ENCODE measurements around the gene NOM1.

NOM1 gene

DNA sequence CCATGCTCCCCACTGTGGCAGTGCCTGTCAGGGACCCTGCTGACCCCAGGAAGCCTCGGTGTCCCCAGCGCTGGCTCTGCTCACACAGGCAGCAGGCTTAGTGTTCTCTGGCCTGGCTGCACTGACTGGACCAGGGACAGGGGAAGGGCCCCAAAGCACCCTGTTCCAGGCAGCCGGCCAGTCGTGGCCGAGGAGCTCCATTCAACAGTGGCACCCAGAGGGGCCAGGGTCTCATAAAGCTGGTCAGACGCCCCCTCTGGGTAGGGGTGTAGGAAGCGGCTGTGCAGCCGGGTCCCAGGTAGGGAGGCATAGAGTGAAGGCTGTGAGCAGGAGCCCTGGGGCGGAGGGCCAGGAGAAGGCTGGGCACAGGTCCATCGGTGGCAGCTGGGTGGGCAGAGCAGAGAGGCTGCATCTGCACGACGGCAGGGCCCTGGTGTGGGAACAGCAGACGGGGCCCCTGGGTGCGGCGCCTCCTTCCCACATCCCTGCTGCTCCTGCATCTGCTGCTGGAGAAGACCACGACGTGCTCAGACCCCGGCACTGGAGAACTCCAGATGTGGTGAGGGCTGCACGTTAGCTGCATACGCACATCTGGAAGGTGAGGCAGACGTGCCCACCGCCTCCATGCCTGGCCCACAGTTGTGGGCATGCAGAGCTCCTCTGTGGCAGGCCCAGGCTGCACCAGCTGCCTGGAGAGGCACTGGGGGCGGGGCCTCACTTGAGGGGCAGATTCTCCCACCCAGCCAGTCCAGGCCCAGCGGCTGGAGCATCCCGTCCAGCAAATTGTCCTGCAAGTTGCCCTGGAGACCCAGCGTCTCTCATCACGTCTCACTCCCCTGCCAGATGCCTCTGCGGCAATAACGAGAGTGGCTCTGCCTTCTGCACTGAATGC is 35.8 kb downstream of the NOM1 start:
- no peak for DNase-seq (ENCODE audit: low read depth)

DNA sequence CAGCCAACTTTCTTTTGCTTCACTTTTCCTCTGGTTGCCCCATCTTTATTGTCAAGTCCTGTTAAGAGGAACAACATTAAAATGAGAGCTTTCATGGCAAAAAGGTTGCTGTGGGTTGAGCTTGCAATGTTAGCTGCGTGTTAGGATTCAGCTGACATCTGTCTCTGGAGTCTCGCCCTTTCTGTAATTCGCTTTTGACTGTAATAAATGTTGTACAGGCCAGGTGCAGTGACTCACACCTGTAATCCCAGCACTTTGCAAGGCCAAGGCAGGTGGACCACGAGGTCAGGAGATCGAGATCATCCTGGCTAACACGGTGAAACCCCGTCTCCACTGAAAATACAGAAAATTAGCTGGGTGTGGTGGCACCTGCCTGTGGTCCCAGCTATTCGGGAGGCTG is 36.9 kb downstream of the NOM1 start:
- no peak for DNase-seq (ENCODE audit: low read depth)

DNA sequence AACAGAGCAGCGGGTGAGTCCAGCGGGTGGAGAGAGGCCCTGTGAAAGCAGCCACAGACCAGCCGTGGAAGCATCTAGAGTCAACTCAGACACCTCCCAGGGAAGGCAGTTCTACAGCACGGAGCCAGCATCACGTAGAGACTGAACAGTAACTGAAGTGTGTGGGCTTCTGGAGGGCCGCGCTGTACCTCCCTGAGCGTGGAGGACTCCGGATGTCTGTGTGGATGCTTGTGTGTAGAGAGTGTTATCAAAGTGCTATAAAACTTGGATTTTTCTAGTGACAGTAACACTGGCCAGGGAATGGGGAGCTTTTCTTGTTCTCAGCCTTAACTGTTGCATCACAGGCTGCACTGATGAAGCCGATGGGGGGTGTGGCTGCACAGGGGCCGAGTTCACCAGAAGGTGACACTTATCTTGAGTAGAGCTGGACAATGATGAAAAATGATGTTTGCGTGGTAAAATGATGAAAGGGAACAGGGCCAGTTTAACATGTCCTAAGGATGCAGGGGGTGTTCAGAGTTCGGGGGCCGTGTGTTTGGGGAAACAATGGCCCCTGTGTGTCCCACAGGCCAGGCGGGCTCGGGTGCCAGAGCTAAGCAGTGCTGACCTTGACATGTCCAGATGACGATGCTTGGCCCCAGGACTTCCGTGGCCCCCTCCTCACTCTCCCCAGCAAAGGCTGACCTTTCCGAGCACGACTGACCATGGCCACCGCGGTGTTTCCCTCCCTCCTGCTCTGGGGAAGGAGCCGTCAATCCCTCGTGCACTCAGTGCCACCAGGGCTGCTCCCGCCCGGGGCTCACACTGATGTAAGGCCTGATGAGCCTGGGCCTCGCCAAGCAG is 39.1 kb downstream of the NOM1 start:
- no peak for DNase-seq (ENCODE audit: low read depth)

DNA sequence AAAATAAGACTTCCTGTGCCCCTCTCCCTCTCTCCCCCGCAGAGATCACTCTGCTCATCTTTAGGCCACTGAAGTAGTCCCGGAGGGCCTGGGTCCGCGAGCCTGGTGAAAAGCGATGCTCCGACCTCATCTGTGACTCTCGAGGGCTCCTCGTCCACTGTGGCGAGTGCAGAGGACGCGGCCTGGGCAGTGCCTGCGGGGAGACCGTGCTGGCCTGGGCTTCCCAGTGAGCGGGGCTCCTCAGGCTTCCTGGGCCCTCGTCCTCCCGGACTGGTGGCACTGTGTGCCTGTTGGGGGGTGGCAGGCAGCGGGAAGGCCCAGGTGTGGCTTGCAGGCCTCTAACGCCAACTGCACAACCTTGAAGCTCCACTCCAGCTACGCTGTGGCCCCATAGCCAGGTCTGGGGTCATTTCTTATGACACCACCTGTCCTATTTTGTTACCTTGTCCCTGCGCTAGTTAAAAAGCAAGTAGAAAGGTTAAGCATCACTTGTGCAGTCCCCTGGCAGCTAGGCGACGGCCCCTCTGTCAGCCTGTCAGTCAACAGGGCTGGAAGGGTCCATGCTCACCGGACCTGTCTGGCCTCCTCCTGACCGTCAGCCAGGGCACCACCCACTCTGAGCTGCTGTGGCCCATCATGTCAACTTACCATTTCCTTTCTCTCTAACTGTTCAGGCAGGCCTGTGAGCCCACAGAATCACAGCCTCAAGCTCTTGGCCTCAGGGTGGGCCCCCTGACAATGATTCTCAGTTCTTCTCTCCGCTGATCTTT is 40.4 kb downstream of the NOM1 start:
- DNase-seq (ENCODE audit: low read depth): no peak

DNA sequence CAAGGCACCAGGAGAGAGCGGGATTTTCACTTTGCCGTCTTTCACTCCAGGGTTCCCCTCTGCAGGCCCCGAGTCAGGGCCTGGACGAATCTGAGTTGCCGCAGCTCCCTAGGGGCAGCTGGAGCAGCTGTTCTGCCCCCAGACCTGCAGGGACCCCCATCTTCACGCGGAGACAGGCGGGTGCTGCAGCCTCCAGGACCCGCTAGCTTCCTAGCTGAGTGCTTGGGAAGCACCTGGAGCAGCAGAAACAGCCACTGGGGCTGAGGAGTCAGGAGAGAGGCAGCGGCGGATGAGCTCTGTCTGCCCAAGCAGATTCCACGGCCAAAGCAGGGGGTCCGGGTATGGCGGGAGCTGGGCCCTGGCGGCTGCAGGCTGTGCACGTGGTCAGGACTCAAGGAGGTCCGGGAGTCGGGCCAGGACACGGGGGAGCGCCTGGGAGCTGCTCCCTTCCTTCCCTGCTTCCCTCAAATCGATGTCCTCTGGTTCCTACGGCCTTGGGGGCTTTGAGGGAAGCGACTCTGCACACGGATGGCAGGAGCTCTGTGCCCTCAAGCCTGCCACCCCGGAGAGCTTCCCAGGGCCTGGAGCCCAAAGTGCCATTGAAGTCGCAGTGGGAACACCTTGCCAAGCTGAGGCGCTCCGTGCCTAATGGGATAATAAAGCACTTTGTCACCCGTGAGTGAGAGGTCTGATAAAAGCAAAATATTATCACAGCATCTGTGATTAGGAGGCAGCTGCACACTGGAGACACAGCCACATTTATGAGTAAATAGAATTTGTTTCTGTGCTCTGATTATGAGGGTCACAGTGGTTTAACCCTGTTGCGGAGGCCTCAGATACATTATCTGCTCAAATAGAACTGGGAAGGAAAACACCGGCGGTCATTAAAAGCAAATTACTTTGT is 43.8 kb downstream of the NOM1 start:
- no peak for DNase-seq (ENCODE audit: low read depth)

DNA sequence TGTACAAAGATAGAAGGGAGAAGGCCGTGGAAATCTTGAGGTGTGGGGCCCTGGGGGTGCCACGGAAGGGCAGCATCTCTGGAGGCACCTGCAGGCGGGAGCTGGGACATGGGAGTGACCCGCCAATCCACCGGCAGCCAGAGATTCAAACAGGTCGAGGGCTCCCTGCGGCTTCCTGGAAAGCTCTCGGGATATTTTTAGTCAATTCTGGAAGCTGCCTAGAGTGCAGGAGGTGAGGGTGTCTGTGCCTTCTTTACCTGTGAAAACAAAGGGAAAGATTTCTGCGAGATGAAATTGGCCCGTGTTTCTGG is 44.4 kb downstream of the NOM1 start:
- no peak for DNase-seq (ENCODE audit: low read depth)

DNA sequence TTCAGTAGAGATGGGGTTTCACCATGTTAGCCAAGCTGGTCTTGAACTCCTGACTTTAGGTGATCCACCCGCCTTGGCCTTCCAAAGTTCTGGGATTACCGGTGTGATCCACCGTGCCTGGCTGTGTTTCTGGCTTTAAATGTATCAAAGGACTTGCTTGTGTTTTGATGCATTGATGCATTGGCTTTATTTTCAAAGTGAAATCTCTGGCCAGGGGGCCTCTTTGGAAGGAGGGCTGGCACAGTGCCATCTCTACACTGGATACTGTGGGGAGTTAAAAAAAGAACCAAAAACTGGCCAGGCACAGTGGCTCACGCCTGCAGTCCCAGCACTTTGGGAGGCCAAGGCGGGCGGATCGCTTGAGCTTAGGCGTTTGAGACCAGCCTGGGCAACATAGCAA is 44.9 kb downstream of the NOM1 start:
- no peak for DNase-seq (ENCODE audit: low read depth)

DNA sequence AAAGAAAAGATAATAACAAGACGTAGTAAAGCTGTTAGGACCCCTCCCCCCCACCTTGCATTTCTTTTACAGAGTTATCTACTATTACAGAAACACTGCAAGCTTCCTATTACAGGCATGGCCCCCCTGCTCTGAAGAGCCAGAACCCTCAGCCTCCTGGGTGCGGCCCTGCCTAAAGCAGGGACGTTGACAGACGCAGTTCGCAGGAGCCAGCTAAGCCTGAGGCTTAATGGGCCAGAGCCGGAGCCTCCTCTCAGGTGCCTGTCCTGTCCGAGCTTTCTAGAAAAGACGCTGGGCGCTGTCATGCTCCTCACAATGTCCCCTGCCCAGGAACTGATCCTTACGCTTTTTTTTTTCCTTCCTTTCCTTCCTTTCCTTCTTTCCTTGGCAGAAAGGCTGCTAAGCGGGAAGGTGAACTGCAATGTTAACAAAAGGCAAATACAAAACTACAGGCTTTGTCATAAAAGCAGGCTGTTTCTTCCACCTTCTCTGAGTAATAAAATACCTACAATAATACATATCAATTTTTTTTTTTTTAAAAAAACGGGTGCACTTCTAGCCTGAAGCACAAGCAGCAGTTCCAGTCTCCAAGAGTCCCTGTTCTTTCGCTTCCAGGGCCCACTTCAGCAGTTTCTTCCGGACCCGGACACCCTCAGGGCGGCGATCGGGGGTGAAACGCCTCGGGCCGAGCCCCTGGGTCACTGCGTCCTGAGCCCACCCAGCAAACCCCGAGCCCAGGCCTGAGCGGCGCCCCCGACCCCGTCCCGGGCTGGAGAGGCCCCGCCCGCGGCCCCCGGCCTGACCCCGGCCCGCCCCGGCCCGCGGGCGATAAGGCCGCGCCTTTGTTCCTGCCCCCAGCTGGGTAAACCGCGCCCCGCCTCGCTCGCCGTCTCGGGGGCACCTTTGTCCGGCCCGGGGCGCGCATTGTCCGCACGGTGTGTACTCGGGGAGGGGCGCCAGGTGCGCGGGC is 49.8 kb downstream of the NOM1 start:
- no peak for DNase-seq (ENCODE audit: low read depth)

DNA sequence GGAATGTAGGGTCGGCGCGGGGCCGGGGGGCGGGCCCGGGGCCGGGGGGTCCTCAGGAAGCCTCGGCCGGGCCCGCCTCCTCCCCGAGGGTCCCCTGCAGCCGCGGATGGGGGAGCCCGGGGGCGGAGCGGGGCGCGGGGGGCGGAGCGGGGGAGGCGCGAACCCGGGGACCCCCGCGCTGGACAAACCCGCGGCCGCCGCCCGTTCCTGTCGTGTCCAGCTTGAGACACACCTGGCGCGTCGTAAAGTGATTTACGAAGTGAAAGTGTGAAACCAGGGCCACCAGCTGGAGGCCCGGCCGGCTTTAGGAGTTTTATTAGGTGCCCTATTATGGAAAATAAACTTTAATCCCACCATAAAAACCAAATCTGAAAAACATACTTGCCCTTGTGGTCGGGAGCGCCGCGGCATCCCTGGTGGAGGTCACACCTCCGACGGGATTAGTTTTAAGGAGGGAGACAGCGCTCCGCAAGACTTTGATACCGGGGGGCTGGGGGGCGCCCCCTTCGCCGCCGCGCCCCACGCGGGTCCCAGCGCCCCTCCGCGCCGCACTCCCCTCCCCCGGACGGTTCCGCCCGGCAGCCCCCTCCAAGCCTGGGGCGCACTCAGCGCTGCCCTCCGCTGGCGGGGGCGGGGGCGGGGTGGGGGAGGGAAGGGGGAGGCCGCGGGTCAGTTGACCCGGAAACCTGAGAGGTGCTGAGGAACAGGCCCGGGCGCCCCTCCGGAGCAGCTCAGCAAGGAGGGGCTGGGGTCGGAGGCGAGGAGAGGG is 50.6 kb downstream of the NOM1 start:
- DNase-seq (ENCODE audit: low read depth): no peak

DNA sequence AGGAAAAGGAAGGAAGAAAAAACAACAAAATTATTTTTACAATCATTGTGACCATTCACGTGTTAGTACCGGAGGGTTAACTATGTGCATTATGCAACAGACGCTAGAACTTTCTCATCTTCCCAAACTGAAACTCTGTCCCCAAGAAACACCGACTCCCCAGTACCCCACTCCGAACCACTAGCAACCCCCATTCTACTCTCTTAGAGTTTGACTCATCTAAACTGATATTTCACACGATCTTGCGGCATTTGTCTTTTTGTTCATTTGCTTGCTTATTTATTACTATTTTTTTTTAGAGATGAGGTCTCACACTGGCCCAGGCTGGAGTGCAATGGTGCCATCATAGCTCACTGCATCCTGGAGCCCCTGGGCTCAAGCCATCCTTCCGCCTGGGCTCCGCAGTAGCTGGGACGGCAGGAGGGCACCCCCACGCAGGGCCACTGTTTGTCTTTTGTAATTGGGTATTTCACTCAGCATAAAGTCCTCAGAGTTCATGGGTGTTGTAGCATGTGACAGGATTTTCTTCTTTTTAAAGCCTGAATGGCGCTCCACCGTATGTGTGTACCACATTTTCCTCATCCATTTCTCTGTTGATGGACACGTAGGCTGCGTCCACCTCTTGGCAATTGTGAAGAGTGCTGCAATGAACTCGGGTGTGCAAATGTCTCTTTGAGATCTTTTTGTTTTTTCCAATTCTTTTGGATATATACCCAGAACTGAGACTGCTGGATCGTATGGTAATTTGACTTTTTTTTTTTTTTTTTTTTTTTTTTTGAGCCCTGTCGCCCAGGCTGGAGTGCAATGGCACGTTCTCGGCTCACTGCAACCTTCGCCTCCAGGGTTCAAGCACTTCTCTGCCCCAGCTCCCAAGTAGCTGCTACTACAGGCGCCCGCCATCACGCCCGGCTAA is 51.5 kb downstream of the NOM1 start:
- DNase-seq (ENCODE audit: low read depth): no peak

DNA sequence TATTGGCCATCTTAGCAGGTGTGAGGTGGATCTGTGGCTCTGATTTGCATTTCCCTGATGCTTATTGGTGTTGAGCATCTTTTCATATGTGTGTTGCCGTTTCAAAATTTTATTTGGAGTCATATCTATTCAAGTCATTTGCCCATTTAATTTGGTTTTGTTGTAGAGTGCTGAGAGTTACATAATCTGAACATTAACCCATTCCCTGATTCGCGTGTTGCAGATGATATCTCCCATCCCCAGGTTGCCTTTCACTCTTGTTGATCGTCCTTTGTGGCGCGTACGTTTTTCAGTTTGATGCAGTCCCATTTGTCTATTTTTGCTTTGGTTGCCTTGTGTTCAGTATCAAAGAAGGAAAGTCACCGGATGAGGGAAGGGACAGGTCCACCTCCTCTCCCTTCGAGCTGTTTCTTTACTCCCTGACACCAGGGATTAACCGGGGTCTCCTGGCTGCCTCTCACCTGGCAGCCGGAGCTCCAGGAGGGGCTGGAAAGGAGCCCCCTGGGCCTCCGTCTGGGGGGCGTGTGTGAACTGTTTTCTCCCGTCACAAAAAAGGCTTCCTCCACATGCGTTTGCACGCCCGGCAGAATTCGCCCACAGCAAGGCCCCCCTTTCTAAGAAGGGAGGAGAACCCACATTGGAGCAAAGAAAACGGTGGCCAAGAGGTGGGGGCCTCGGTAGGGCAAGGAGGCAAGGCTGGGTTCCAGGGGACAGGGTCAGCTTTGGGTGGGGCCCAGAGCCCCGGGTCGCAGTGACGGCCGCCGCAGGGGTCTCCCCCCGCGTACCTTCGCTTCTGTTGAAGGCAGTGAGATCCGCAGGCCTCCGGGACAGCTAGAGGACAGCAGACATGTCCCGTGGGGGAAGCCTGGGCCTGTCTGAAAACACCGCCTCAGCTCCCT is 52.7 kb downstream of the NOM1 start:
- no peak for DNase-seq (ENCODE audit: low read depth)

DNA sequence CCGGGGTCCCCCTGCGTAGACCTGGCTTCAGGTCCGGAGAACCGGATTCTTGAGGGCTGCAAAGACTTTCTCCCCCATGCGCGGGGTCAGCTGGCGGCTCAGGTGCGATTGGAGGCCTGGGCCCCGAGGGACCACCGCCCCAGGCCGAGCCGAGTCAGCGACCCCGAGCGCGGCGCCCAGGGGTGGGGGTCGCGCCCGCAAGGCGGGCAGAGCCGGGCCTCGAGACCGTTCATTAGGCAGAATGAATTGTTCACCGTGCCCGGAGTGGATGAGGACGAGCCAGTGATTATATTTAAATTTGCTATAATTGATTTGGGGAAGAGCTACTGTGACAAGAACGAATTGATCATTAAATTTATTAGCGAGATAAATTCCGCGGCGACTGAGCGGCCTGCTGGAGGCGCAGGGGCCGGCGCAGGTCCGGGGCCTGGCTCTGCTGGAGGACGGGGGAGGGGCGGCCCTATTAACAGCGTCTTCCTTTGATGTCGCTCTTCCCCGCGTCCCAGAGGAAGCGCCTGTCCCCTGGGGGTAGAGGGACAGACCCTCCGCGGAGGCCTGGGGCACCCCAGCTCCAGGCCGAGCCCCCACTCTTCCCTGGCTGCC is 53.4 kb downstream of the NOM1 start:
- no peak for DNase-seq (ENCODE audit: low read depth)

DNA sequence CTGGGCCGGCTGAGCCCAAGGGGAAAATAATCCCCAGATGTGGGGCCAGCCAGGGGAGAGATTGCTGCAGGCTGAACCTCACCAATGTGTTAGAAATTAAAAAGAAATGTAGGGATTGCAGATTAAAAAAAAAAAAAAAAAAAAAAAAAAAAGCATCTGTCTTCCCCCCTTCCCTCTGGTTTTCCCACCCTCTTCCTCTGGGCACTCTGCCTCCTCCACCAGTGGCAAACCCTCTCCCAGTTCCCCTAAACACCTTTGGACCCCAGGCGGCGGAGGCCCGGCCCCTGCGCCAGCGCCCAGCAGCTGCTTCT is 53.9 kb downstream of the NOM1 start:
- DNase-seq (ENCODE audit: low read depth): no peak

DNA sequence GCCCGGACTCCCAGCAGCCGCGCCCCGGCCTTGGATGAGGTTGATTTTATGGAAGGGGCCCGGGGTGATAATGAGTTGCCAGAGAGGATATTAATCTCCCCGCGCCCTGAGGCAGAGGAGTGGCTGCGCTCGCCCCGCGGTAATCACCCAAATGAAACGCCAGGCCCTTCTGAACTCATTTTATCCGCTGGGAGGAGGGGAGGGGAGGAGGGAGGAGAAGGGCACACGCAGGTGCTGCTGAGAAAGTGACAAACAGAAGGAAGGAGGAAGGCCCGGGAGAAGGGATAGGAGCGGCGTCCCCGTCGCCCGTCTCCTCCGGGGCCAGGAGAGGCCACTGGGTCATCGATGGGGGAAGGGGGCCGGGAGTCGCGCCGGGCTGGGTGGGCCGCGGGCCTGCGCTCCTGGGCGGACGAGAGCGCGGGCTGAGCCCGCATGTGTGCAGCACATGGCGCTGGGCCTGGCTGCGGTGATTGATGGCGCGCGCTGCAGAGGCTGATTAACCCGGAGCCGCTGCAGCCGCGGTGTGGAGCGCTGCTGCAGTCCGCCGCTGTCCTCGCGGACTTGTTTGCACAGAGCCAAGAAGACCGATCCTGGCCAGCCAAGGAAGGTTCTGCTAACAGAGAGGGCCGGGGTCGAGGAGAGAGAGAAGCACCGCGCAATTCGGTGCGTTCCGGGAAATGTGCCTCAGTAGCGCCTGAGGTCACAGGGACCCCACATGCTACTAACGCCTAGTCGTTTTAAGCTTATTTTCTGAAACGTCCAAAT is 54.4 kb downstream of the NOM1 start:
- DNase-seq (ENCODE audit: low read depth): no peak

DNA sequence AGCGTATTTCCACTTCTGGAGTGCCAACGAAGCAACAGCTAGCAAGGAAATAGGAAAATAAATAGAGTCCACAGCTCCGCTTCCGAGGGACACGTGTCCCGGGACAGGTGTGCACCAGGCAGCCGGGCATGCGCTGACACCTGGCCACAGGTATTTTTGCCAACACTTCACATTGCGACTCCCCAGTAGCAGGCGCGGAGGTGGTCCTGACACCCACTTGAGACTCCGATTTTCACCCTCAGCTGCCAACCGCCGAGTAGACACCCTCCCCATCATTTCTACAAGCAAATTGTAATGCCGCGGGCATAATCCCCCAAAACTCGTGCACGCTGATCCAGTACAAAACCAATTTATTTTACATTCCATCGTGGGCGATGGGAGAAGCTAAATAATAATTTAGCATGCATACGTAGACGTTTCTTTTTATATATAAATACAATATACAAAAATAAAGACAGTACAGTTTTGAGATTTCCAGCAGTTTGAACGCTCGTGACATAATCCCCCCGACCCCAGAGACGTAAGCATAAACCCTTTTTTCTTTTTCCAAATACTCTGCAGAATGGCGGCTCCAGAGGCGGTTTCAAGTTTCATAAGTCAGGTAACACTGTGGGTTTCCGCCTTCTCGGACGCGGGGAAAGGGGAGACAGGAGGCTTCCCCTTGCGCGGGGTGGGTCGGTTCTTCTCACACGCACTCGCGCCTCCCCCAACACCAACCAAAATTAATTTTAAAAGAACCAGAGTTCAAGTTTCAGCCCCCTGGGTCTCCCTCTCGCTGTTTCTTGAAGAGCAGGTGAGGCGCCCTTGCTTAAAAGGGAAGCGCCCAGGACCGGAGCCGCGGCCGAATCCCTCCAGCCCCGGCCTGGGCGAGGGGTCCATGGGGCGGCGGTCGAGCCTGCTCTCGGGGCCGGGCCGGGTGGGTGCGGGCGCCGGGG is 55.3 kb downstream of the NOM1 start:
- no peak for DNase-seq (ENCODE audit: low read depth)
